Epithelial cell of proximal tubule (primary cell): ENCODE results near the gene PRKAR1B. TPM values are rescaled to one million over a fixed set of nuclear protein-coding genes. Genes with fewer than 3 reads are reported as not detected.

Source experiments
- DNase-seq: peaks from one replicate; pipeline ENCODE4 v3.0.0-alpha.2; 2011; ENCODE audit warnings: low read depth
- H3K4me3 ChIP-seq: 2 replicates; pipeline ENCODE4 v1.5.1; 2011; ENCODE audit warnings: low read depth, mild to moderate bottlenecking, low read length
- total RNA-seq: library from RNA; depleted of rRNA; stranded (reverse); fragments of >200 nt; gene quantifications from 2 replicates; pipeline ENCODE4 v1.2.3, GENCODE V29; 2015
- TF ChIP-seq, protein P1 (sequence below): conservative IDR thresholded peaks from 2 replicates; pipeline ENCODE4 v1.5.1; 2012; ENCODE audit warnings: low read depth, mild to moderate bottlenecking, low read length

Gene PRKAR1B
- total RNA-seq, 1 donor from 2014 or later: 12.2 TPM

DNA sequence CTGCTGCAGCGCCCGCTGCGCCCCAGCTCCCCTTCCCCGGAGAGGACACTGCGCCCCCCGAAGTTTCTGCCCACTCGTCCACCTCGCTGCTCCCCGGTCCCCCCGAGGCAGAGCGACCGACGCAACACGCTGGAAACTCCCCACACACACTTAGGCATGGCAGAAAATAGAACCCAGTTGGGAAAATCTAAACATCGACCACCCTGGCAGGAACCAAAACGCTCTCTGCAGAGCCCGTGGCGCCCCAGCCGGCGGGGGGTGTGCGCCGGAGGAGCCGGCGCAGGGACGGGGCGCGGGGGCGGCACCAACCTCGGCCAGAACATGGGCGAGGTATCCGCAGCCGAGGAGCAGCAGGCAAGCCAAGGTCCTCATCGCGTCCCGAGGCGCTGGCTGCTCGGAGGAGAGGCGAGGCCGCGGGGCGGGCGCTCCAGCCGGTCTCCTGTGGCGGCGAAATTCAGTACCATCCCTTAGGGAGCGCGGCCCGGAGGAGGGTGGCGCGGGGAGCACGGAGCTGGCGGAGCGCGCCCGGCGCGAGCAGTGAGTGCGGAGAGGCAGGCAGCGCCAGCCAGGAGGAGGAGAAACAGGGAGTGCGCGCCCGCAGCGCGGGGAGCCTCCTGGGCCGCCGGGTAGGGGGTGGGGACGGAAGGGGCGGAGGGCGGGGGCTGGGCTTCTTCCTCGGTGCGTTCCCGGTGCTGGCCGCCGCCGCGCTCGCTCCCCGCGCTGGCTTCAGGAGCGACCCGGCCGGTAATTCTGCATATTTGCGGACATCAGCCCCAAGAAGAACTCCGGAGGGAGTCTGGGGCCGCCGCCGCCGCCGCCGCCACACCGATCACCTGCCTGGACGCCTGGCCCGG is 208.2 kb downstream of the PRKAR1B start:
- DNase-seq: no peak
- TF ChIP-seq, protein P1, sequence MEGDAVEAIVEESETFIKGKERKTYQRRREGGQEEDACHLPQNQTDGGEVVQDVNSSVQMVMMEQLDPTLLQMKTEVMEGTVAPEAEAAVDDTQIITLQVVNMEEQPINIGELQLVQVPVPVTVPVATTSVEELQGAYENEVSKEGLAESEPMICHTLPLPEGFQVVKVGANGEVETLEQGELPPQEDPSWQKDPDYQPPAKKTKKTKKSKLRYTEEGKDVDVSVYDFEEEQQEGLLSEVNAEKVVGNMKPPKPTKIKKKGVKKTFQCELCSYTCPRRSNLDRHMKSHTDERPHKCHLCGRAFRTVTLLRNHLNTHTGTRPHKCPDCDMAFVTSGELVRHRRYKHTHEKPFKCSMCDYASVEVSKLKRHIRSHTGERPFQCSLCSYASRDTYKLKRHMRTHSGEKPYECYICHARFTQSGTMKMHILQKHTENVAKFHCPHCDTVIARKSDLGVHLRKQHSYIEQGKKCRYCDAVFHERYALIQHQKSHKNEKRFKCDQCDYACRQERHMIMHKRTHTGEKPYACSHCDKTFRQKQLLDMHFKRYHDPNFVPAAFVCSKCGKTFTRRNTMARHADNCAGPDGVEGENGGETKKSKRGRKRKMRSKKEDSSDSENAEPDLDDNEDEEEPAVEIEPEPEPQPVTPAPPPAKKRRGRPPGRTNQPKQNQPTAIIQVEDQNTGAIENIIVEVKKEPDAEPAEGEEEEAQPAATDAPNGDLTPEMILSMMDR: no peak

GRCh38 chr7:517774-518629 is 209.1 kb downstream of the PRKAR1B start:
- TF ChIP-seq, protein P1: no peak
- no peak for DNase-seq
- peak overlapping the region; percentile 69 for H3K4me3 ChIP-seq

More for the DNA sequence above, 208.2 kb downstream of the PRKAR1B start:
- peak overlapping the region; percentile 69 for H3K4me3 ChIP-seq

GRCh38 chr7:516606-517456 is 210.2 kb downstream of the PRKAR1B start:
- TF ChIP-seq, protein P1: no peak
- H3K4me3 ChIP-seq: peak overlapping the region; percentile 69
- DNase-seq: no peak

- no peak for DNase-seq
- TF ChIP-seq, protein P1: no peak
- H3K4me3 ChIP-seq: peak overlapping the region; percentile 11
Measured at GRCh38 chr7:516216-516605, 210.9 kb downstream of the PRKAR1B start.

DNA sequence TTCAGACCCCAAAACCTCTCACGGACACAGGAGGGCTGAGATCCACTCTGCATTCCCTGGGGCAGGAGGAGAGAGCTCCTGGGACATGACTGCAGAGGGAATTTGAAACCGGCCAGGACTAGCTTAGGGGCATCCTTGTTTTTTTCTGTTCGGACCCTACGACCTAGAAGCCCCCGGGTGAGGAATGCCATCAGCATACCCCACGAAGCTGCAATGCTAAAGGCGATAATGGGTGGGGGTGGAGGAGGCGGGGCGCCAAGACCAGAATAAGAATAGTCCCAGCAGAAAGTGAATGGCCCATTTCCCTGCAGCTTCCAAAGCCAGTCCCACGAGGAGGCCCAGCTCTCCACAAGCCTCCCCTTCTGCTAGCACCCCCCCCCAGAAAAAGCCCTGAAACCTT is 211.5 kb downstream of the PRKAR1B start:
- no peak for DNase-seq
- TF ChIP-seq, protein P1: no peak
- H3K4me3 ChIP-seq: no peak overlapping the region
